Hematopoietic multipotent progenitor cell (in vitro differentiated cells): ENCODE measurements around the gene C6orf163. TPM values are rescaled to one million over a fixed set of nuclear protein-coding genes. Genes with fewer than 3 reads are reported as not detected.

Experiments
- DNase-seq, 3 donors: peaks; one replicate each; pipeline ENCODE4 v3.0.0-alpha.2; 2011 to 2015; ENCODE audit warnings: low read depth in 2 of 3, low spot score in 2 of 3
- total RNA-seq: library from RNA; depleted of rRNA; stranded (reverse); fragments of >200 nt; gene quantifications from one replicate; pipeline ENCODE4 v1.2.3, GENCODE V29; 2012

Gene C6orf163
- total RNA-seq, 1 donor, result 0.81 TPM

GRCh38 chr6:87351583-87351982 lies 7.0 kb downstream of the C6orf163 start:
- DNase-seq, result no peak

- no peak for DNase-seq
These were observed 11.6 kb downstream of the C6orf163 start for GRCh38 chr6:87356181-87356580.

GRCh38 chr6:87357479-87358196 lies 13.0 kb downstream of the C6orf163 start:
- DNase-seq, result no peak

- DNase-seq, result peak in 2 of 3 donors; percentile 6 to 8
These were observed 20.1 kb downstream of the C6orf163 start for GRCh38 chr6:87364602-87365252.

GRCh38 chr6:87366072-87366827 lies 21.6 kb downstream of the C6orf163 start:
- no peak for DNase-seq

- DNase-seq, result no peak
These were observed 22.3 kb downstream of the C6orf163 start for GRCh38 chr6:87366899-87367298.

- DNase-seq, result no peak
These were observed 28.8 kb downstream of the C6orf163 start for GRCh38 chr6:87373377-87373776.

GRCh38 chr6:87375315-87375714 lies 30.7 kb downstream of the C6orf163 start:
- no peak for DNase-seq

GRCh38 chr6:87376643-87377042 lies 32.0 kb downstream of the C6orf163 start:
- no peak for DNase-seq

GRCh38 chr6:87378947-87379346 lies 34.3 kb downstream of the C6orf163 start:
- DNase-seq, result no peak

- no peak for DNase-seq
These were observed 38.2 kb downstream of the C6orf163 start for GRCh38 chr6:87382861-87383260.

GRCh38 chr6:87384038-87384437 lies 39.4 kb downstream of the C6orf163 start:
- no peak for DNase-seq

GRCh38 chr6:87384449-87384848 lies 39.8 kb downstream of the C6orf163 start:
- no peak for DNase-seq

- peak in 2 of 3 donors; percentile 18 to 41 for DNase-seq
These were observed 46.7 kb downstream of the C6orf163 start for GRCh38 chr6:87391334-87391733.

GRCh38 chr6:87393026-87393622 lies 48.5 kb downstream of the C6orf163 start:
- peak; percentile 50 to 73 (median 56) for DNase-seq

GRCh38 chr6:87395431-87395830 lies 50.8 kb downstream of the C6orf163 start:
- DNase-seq, result no peak

GRCh38 chr6:87396595-87397392 lies 52.2 kb downstream of the C6orf163 start:
- DNase-seq, result peak in 2 of 3 donors; percentile 10 to 53

GRCh38 chr6:87397656-87398055 lies 53.0 kb downstream of the C6orf163 start:
- DNase-seq, result no peak

- no peak for DNase-seq
These were observed 57.2 kb downstream of the C6orf163 start for GRCh38 chr6:87401832-87402231.

GRCh38 chr6:87407561-87407900 lies 62.9 kb downstream of the C6orf163 start:
- peak in 1 of 3 donors; percentile 7 for DNase-seq
